Measurements from ENCODE around the gene ST6GALNAC6. TPM values are rescaled to one million over a fixed set of nuclear protein-coding genes. Genes with fewer than 3 reads are reported as not detected.

Gene ST6GALNAC6
- total RNA-seq, 1 donor: 44.0 TPM

DNA sequence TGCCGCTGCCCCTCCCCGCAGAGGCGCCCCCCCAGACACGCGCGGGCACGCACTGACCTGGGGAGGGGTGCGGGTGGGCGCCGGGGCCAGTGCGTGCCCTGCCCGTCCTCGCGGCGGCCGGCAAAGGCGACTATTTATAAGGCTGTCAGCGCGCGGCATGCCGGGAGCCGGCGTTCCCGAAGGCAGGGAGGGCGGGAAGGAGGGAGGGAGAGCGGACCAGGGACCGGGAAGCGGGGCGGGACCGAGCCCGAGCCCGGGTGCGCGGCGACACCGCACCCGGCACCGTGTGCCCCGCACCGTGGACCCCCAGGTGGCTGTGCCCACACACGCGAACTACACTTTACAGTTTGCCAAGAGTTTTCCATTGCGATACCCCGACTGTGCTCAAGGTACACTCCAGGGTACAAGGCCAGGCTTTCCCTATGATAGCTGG, 21.8 kb downstream of the ST6GALNAC6 start, which contains the start of gene AK1:
Gene AK1, minus strand, starts transcription at position 110 of the 433 bp plus-strand sequence. CDS start 3,058 bp downstream, outside the sequence.
- DNase-seq (ENCODE audit: low read depth): peak; percentile 53

DNA sequence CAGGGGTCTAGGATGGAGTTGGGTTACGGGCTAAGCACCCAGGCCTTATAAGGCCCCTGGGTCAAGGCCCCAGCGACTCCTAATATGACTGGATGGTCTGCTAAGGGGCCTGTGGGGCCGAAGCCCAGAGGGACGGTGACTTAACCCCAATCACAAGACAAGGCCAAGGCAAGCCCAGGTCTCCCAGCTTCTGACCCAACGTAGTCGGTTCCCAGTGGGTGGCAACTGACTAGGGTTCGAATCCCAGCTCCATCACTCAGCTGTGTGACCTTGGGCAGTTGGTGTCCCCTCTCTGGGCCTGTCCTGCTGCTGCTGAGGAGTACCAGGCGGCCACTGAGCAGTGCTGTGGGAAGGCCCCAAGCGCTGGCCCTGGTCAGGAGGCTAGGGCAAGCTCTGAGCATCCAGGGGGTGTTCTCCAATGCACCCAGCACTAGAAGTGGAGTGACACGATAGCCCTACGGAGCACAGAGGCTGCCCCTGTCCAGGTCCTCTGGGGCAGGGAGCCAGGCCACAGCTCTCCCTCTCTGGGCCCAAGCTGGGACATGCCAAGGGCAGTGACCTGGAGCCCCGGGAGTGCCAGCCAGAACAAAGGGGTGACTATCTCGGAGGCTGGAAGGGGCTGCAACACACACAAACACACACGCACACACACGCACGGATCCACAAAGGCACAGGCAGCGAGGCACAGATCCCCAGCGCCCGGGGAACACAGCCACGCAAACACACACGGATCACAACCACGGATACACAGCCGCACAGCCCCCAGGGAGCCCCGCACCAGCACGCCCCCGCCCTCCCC, 22.4 kb downstream of the ST6GALNAC6 start:
- TF ChIP-seq, protein P1, sequence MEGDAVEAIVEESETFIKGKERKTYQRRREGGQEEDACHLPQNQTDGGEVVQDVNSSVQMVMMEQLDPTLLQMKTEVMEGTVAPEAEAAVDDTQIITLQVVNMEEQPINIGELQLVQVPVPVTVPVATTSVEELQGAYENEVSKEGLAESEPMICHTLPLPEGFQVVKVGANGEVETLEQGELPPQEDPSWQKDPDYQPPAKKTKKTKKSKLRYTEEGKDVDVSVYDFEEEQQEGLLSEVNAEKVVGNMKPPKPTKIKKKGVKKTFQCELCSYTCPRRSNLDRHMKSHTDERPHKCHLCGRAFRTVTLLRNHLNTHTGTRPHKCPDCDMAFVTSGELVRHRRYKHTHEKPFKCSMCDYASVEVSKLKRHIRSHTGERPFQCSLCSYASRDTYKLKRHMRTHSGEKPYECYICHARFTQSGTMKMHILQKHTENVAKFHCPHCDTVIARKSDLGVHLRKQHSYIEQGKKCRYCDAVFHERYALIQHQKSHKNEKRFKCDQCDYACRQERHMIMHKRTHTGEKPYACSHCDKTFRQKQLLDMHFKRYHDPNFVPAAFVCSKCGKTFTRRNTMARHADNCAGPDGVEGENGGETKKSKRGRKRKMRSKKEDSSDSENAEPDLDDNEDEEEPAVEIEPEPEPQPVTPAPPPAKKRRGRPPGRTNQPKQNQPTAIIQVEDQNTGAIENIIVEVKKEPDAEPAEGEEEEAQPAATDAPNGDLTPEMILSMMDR (IDR thresholded peaks at IDR 0.05; ENCODE audit: insufficient read depth, low read depth, low read length): no peak
- H3K4me3 ChIP-seq (ENCODE audit: low read depth, low read length): peak overlapping the region; percentile 59
- DNase-seq (ENCODE audit: low read depth): no peak

More for the DNA sequence above, 21.8 kb downstream of the ST6GALNAC6 start, which contains the start of gene AK1:
- H3K4me3 ChIP-seq (ENCODE audit: low read depth, low read length): peak within 1 kb of the TSS; percentile 59
- TF ChIP-seq, protein P1 (IDR thresholded peaks at IDR 0.05; ENCODE audit: insufficient read depth, low read depth, low read length): no peak

DNA sequence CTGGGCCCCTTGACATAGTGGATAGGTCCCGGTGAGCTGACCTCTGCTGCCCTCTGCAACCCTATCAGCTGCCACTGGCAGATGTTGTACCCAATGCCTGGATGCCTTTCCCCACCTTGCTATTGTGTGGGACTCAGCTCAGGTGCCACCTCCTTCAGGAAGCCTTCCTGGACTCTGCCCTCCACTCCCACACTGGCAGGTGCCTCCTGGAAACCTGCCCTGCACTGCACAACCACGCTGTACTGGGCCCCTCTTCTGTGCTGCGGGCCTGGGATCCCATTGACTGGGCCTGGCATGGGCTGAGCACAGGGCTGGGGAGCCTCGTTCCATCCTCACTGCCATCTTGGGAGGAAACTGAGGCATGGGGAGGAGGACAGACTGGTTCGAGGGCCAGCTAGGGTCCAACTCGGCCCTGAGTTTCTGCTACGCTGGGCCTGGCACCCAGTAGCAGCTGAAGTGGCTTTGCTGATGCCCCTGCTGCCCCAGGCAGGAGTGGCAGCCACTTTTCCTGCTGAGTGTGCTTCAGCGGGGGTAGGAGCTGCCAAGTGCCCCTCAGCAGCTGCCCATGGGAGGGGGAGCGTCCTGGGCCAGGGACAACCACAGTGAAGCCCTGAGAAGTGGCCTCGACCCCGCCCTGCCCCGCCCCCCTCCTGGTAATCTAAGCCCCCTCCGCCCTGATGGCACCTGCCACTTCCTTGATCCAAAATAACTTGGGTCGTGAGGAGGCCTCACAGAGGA, 23.2 kb downstream of the ST6GALNAC6 start:
- no peak for DNase-seq (ENCODE audit: low read depth)
- H3K4me3 ChIP-seq (ENCODE audit: low read depth, low read length): no peak overlapping the region
- TF ChIP-seq, protein P1 (IDR thresholded peaks at IDR 0.05; ENCODE audit: insufficient read depth, low read depth, low read length): no peak

DNA sequence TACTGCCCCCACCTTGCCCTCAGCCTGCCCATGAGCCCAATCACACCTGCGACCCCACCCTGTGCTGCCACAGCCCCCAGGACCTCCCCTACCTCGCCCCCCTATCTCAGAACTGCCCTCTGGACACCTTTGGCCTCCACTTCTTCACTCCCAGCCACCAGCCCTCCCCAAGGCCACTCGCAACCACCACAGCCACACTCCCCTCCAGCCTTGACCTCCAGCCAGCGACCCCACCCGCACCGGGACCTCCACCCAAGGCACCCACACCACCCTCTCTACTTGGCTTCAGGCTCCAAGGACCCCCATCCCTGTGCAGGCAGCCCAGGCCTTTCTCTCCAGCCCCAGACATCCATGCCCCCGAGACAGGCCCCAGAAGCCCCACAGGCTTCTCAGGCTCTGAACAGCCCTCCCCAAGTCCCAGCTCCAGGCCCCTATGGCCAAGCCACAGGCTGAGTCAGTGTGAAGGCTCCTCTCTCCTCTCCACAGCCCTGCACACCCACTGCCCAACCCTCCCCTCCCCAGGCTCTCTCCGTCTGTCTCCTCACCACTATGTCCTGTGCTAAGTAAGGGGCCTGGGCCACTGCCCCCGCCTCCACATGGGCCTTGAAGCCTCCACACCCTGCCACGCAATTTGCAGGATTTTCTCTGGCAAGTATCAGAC, 24.0 kb downstream of the ST6GALNAC6 start:
- TF ChIP-seq, protein P1 (IDR thresholded peaks at IDR 0.05; ENCODE audit: insufficient read depth, low read depth, low read length): no peak
- H3K4me3 ChIP-seq (ENCODE audit: low read depth, low read length): no peak overlapping the region
- no peak for DNase-seq (ENCODE audit: low read depth)

DNA sequence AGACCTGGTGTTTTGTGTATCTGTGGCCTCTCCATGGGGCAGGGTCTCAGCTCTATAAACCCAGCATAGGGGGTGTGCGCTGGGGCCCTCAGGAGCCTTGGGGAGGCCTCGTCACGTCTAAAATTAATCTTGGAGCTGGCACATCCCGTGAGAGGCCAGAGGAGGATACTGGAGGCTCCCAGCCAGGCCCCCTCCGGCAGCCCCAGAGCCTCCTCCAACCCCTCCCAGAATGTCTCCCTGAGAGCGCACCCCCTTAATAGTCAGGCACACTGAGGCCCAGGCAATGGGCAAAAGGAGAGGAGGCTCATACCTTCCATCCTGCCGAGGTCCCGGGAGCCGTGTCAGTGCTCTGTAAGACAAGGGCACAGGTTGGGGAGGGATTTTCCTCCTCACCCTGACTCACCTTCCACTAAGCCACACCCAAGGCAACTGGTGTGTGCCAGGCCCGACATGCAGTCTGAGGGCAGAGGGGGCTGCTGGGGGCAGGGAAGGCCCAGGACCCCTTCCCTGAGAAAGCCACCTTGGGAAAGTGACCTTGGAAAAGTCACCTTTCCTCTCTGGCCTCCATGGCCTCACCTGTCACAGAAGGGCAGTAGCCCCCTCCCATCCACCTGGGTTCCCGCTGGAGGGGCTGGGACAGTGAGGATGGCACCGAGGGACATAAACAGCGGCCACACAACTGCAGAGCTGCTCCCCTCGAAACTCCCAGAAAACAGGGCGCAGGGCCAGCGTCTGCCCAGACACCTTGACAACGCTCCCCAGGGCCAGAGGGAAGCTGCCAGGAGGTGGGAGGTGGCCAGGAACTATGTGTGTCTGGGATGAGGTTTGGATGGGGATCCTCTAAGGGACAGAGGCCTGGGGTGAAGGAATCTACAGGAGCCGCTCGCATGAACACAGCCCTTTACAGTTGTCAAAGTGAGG, 24.8 kb downstream of the ST6GALNAC6 start:
- no peak overlapping the region for H3K4me3 ChIP-seq (ENCODE audit: low read depth, low read length)

More for the DNA sequence above, 24.8 kb downstream of the ST6GALNAC6 start:
- DNase-seq (ENCODE audit: low read depth): no peak
- TF ChIP-seq, protein P1 (IDR thresholded peaks at IDR 0.05; ENCODE audit: insufficient read depth, low read depth, low read length): no peak
